GM12892 (cell line): ENCODE data around the gene VWC2.

Source experiments
- POLR2A ChIP-seq: IDR thresholded peaks from 2 replicates; pipeline ENCODE4 v1.6.1; 2011; ENCODE audit warnings: low read depth, low read length, control low read depth
- POLR2AphosphoS5 ChIP-seq: IDR thresholded peaks from 2 replicates; pipeline ENCODE4 v1.6.1; 2011; ENCODE audit warnings: low read depth, low read length, control low read depth
- TAF1 ChIP-seq: IDR thresholded peaks from 2 replicates; pipeline ENCODE4 v1.6.1; 2011; ENCODE audit warnings: low read depth, mild to moderate bottlenecking, control low read depth, low read length, borderline replicate concordance

DNA sequence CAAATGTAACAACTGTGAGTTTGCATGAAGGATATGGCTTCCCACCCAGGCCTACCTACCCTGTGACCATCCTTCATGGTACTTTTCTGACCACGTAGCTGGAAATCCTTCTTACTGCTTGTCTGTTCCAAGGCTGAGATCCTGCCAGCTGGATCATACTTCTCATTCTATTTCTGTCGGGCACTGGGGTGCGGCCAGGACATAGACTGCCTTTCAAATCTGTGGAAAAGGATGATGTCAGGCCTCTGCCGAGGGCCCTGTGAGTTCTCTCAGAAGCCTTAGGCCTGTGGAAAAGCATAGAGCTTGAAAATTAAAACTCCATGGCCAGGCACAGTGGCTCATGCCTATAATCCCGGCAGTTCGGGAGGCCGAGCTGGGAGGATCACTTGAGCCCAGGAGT is 10.0 kb downstream of the VWC2 start:
- TF ChIP-seq POLR2A (no peak), POLR2AphosphoS5 (no peak), TAF1 (no peak)
